GM12865 (cell line): ENCODE data around the gene PTGER2.

Experiments used
- DNase-seq: peaks from one replicate; pipeline ENCODE4 v3.0.0; 2010; ENCODE audit warnings: low read depth
- H3K4me3 ChIP-seq: 2 replicates; pipeline ENCODE4 v1.5.1; 2011; ENCODE audit warnings: mild to moderate bottlenecking, low read depth, low read length, control low read depth
- TF ChIP-seq, protein P1 (sequence below): IDR thresholded peaks from 2 replicates; pipeline ENCODE4 v1.5.1; 2011; ENCODE audit warnings: low read length, control low read depth, low read depth, inconsistent platforms; ENCODE audit not compliant: insufficient read depth; ENCODE audit errors: missing control alignments

Gene PTGER2

DNA sequence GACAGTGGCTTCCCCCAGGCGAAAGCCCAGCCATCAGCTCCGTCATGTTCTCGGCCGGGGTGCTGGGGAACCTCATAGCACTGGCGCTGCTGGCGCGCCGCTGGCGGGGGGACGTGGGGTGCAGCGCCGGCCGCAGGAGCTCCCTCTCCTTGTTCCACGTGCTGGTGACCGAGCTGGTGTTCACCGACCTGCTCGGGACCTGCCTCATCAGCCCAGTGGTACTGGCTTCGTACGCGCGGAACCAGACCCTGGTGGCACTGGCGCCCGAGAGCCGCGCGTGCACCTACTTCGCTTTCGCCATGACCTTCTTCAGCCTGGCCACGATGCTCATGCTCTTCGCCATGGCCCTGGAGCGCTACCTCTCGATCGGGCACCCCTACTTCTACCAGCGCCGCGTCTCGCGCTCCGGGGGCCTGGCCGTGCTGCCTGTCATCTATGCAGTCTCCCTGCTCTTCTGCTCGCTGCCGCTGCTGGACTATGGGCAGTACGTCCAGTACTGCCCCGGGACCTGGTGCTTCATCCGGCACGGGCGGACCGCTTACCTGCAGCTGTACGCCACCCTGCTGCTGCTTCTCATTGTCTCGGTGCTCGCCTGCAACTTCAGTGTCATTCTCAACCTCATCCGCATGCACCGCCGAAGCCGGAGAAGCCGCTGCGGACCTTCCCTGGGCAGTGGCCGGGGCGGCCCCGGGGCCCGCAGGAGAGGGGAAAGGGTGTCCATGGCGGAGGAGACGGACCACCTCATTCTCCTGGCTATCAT, 663 bp downstream of the PTGER2 start:
- peak overlapping the region; percentile 47 for H3K4me3 ChIP-seq
- peak; percentile 19 for DNase-seq
- TF ChIP-seq, protein P1, sequence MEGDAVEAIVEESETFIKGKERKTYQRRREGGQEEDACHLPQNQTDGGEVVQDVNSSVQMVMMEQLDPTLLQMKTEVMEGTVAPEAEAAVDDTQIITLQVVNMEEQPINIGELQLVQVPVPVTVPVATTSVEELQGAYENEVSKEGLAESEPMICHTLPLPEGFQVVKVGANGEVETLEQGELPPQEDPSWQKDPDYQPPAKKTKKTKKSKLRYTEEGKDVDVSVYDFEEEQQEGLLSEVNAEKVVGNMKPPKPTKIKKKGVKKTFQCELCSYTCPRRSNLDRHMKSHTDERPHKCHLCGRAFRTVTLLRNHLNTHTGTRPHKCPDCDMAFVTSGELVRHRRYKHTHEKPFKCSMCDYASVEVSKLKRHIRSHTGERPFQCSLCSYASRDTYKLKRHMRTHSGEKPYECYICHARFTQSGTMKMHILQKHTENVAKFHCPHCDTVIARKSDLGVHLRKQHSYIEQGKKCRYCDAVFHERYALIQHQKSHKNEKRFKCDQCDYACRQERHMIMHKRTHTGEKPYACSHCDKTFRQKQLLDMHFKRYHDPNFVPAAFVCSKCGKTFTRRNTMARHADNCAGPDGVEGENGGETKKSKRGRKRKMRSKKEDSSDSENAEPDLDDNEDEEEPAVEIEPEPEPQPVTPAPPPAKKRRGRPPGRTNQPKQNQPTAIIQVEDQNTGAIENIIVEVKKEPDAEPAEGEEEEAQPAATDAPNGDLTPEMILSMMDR, result no peak

GRCh38 chr14:52315355-52315718, 1.2 kb downstream of the PTGER2 start:
- H3K4me3 ChIP-seq, result no peak overlapping the region
- DNase-seq, result no peak

DNA sequence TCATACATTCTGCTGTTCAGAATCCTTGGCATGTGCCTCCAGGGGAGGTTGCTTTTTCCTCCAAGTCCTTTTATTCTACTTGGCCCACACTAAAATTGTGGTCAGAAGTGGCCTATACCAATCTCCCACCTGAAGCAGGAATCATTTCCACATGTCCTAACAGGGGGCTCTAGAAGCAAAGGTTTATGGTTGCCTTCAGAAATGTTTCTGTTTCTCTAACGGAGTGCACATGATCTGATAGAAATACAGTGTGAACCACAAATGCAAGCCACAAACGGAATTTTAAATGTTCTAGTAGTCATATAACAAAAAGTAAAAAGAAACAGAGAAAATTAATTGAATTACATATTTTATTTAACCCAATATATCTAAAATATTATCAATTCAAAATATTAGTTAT, 4.0 kb downstream of the PTGER2 start:
- H3K4me3 ChIP-seq, result no peak overlapping the region
- TF ChIP-seq, protein P1, result no peak
- DNase-seq, result no peak

More at GRCh38 chr14:52315355-52315718, 1.2 kb downstream of the PTGER2 start:
- TF ChIP-seq, protein P1, result no peak

DNA sequence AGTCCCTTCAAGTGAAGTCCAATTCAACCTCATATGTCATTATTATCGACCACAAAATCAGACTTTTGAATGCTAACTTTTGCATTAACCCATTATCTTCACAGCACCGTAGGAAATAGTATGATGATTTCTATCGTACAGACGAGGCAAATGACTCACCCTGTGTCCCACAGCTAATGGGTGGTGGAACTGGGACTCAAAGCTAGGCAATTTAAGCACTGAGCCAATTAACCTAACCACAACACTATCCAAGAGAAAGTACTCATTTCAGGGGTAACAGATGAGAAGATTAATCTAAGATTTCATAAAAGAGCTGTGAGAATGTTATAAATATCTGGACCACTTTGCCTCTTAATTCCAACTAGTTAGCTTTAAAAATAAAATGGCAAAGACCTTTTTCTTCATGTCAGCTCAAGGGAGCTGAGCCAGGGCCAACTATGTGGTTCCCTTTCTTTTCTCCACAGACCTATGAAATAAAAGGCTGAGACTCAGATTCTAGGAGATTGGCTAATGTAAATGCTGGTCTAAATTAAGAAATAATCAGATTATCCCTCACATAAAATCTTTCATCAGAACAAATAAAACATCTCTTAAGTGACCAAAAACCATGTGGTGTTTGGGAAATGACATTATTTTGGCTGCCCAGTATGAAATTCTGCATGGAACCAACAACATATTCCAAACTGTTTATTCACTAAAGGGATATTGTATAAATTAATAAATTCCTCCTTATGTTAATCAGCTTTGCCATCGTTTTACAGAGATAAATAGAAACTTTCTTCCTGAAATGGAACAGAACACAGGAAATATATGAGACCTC, 4.9 kb downstream of the PTGER2 start:
- DNase-seq, result no peak
- TF ChIP-seq, protein P1, result no peak
- no peak overlapping the region for H3K4me3 ChIP-seq

- no peak overlapping the region for H3K4me3 ChIP-seq
- no peak for DNase-seq
These were observed 5.8 kb downstream of the PTGER2 start for GRCh38 chr14:52319919-52320318.

GRCh38 chr14:52325126-52325525, 11.0 kb downstream of the PTGER2 start:
- TF ChIP-seq, protein P1, result no peak
- no peak overlapping the region for H3K4me3 ChIP-seq
- peak; percentile 89 for DNase-seq

More at GRCh38 chr14:52319919-52320318, 5.8 kb downstream of the PTGER2 start:
- TF ChIP-seq, protein P1, result no peak

GRCh38 chr14:52325630-52326029, 11.5 kb downstream of the PTGER2 start:
- DNase-seq, result no peak
- TF ChIP-seq, protein P1, result no peak
- no peak overlapping the region for H3K4me3 ChIP-seq
